HepG2 (cell line): ENCODE results near the gene UBAP2. TPM values are rescaled to one million over a fixed set of nuclear protein-coding genes. Genes with fewer than 3 reads are reported as not detected.
A peak's percentile ranks its signal among the peaks of the same experiment; 100 is the strongest.

ENCODE experiments used
- ATRX ChIP-seq: sonication (generic); formaldehyde crosslinking; IDR thresholded peaks from 2 replicates; pipeline ENCODE4 v1.4.0; 2020; ENCODE audit warnings: missing genetic modification reagents, borderline replicate concordance
- EEA1 ChIP-seq: sonication (generic); formaldehyde crosslinking; IDR thresholded peaks from 2 replicates; pipeline ENCODE4 v1.5.1; 2020; ENCODE audit warnings: mild to moderate bottlenecking, missing genetic modification reagents, borderline replicate concordance
- ESRRA ChIP-seq: sonication (generic); formaldehyde crosslinking; IDR thresholded peaks from 2 replicates; pipeline ENCODE4 v1.5.1; 2020; ENCODE audit warnings: mild to moderate bottlenecking, low read depth, missing genetic modification reagents
- NFIB ChIP-seq: sonication (generic); formaldehyde crosslinking; IDR thresholded peaks from 2 replicates; pipeline ENCODE4 v1.9.0; 2021; ENCODE audit warnings: missing genetic modification reagents, mild to moderate bottlenecking, borderline replicate concordance
- NONO ChIP-seq, 2 experiments: fragments of 450-650 bp in 1 of 2; sonication (generic) in 1 of 2; formaldehyde crosslinking in 1 of 2; IDR thresholded peaks in 1 of 2; conservative IDR thresholded peaks in 1 of 2; 2 replicates each; pipeline versions ENCODE4 v1.6.1 to v1.8.0; 2017 to 2022; ENCODE audit warnings: mild to moderate bottlenecking in 1 of 2, missing genetic modification reagents in 1 of 2, moderate library complexity in 1 of 2
- SMYD3 ChIP-seq: sonication (generic); formaldehyde crosslinking; IDR thresholded peaks from 2 replicates; pipeline ENCODE4 v1.8.1; 2023; ENCODE audit warnings: mild to moderate bottlenecking, missing genetic modification reagents
- polyA plus RNA-seq, 8 experiments: library from polyadenylated mRNA; depleted of rRNA in 3 of 8; stranded (reverse) in 7 of 8; unstranded in 1 of 8; fragments of >200 nt; fragmentation: Illumina TruSeq in 4 of 8; extraction: Trizol in 4 of 8; gene quantifications; 2 replicates each; pipeline versions ENCODE4 v1.2.1 to v1.2.3, GENCODE V29; 2011 to 2016; ENCODE audit warnings: low read depth in 4 of 8, missing spikeins in 1 of 8, mixed read lengths in 1 of 8; ENCODE audit not compliant: insufficient read depth in 1 of 8
- total RNA-seq, 5 experiments: library from RNA; depleted of rRNA; stranded (reverse); fragments of >200 nt; fragmentation: Illumina TruSeq; extraction: Trizol; gene quantifications; 2 replicates each; pipeline ENCODE4 v1.2.3, GENCODE V29; 2016; ENCODE audit warnings: low read depth in 1 of 5
- TF ChIP-seq, protein P1 (sequence below): sonication (generic); formaldehyde crosslinking; IDR thresholded peaks from 2 replicates; pipeline ENCODE4 v1.4.0; 2020; ENCODE audit warnings: missing genetic modification reagents, borderline replicate concordance
- TF ChIP-seq, protein P2 (sequence below): sonication (generic); formaldehyde crosslinking; IDR thresholded peaks from 2 replicates; pipeline ENCODE4 v1.4.0; 2020; ENCODE audit warnings: missing genetic modification reagents, borderline replicate concordance
- TF ChIP-seq, protein P3 (sequence below): IDR thresholded peaks from 2 replicates; pipeline ENCODE4 v1.6.1; 2016; ENCODE audit warnings: mild to moderate bottlenecking, missing biosample characterization, missing genetic modification reagents
- TF ChIP-seq, protein P4 (sequence below): sonication (generic); formaldehyde crosslinking; IDR thresholded peaks from 2 replicates; pipeline ENCODE4 v1.9.0; 2021; ENCODE audit warnings: missing genetic modification reagents, mild to moderate bottlenecking, borderline replicate concordance
- TF ChIP-seq, protein P5 (sequence below): IDR thresholded peaks from 2 replicates; pipeline ENCODE4 v1.6.1; 2018; ENCODE audit warnings: missing genetic modification reagents
- TF ChIP-seq, protein P6 (sequence below): sonication (generic); formaldehyde crosslinking; IDR thresholded peaks from 2 replicates; pipeline ENCODE4 v1.8.0; 2022; ENCODE audit warnings: low read depth, missing genetic modification reagents

The UBAP2 gene
- total and polyA plus RNA-seq, 2 of the 13 experiments (the other 11 are each of a cell fraction or from before 2014, with no cell fraction given): 19.0 to 22.0 TPM

DNA sequence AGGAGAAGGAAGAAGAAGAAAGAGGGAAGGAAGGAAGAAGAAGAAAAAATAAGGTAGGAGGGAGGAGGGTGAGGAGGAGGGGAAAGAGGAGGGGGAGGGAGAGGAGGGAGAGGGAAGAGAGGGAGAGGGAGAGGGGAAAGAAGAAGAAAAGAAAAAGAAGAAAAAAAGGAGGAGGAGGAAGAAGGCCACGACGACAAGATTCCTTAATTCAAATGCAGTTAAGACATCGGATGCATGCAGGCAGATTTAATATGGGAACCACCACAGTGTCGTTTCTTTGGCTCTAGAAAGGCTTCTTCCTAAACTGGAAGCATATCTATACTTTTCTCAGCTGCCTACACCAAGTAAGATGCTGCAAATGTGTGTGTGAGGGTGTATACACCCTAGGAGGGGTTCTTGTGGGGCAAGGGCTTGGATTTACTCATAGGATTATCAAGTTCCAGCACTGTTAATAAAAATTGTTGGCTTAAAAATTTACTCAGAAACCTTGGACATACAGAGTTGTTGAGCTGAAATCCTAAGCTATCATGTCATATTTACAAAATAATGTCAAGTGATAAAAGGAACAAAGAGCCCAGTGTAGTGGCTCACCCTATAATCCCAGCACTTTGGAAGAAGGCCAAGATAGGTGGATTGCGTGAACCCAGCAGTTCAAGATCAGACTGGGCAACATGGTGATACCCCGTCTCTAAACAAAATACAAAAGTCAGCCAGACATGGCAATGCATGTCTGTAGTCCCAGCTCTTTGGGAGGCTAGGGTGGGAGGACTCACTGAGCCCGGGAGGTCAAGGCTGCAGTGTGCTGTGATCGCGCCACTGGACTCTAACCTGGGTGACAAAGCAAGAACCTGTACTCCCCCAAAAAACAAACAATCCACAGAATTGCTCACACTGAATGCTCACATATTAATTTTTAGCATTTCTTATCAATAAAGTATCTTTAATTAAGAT is 108.5 kb downstream of the UBAP2 start (continued):
- TF ChIP-seq, protein P1, sequence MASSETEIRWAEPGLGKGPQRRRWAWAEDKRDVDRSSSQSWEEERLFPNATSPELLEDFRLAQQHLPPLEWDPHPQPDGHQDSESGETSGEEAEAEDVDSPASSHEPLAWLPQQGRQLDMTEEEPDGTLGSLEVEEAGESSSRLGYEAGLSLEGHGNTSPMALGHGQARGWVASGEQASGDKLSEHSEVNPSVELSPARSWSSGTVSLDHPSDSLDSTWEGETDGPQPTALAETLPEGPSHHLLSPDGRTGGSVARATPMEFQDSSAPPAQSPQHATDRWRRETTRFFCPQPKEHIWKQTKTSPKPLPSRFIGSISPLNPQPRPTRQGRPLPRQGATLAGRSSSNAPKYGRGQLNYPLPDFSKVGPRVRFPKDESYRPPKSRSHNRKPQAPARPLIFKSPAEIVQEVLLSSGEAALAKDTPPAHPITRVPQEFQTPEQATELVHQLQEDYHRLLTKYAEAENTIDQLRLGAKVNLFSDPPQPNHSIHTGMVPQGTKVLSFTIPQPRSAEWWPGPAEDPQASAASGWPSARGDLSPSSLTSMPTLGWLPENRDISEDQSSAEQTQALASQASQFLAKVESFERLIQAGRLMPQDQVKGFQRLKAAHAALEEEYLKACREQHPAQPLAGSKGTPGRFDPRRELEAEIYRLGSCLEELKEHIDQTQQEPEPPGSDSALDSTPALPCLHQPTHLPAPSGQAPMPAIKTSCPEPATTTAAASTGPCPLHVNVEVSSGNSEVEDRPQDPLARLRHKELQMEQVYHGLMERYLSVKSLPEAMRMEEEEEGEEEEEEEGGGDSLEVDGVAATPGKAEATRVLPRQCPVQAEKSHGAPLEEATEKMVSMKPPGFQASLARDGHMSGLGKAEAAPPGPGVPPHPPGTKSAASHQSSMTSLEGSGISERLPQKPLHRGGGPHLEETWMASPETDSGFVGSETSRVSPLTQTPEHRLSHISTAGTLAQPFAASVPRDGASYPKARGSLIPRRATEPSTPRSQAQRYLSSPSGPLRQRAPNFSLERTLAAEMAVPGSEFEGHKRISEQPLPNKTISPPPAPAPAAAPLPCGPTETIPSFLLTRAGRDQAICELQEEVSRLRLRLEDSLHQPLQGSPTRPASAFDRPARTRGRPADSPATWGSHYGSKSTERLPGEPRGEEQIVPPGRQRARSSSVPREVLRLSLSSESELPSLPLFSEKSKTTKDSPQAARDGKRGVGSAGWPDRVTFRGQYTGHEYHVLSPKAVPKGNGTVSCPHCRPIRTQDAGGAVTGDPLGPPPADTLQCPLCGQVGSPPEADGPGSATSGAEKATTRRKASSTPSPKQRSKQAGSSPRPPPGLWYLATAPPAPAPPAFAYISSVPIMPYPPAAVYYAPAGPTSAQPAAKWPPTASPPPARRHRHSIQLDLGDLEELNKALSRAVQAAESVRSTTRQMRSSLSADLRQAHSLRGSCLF (CRISPR knock-in tag): no peak
- peak; percentile 78; the same call in 1 of the 2 replicates for TF ChIP-seq SMYD3 (CRISPR knock-in tag)
- TF ChIP-seq, protein P2, sequence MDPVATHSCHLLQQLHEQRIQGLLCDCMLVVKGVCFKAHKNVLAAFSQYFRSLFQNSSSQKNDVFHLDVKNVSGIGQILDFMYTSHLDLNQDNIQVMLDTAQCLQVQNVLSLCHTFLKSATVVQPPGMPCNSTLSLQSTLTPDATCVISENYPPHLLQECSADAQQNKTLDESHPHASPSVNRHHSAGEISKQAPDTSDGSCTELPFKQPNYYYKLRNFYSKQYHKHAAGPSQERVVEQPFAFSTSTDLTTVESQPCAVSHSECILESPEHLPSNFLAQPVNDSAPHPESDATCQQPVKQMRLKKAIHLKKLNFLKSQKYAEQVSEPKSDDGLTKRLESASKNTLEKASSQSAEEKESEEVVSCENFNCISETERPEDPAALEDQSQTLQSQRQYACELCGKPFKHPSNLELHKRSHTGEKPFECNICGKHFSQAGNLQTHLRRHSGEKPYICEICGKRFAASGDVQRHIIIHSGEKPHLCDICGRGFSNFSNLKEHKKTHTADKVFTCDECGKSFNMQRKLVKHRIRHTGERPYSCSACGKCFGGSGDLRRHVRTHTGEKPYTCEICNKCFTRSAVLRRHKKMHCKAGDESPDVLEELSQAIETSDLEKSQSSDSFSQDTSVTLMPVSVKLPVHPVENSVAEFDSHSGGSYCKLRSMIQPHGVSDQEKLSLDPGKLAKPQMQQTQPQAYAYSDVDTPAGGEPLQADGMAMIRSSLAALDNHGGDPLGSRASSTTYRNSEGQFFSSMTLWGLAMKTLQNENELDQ (CRISPR knock-in tag): no peak
- no peak for TF ChIP-seq ATRX
- no peak for TF ChIP-seq EEA1 (CRISPR knock-in tag)
- no peak for TF ChIP-seq NFIB
- TF ChIP-seq, protein P3, sequence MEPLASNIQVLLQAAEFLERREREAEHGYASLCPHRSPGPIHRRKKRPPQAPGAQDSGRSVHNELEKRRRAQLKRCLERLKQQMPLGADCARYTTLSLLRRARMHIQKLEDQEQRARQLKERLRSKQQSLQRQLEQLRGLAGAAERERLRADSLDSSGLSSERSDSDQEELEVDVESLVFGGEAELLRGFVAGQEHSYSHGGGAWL (CRISPR knock-in tag): no peak
- TF ChIP-seq, protein P4, sequence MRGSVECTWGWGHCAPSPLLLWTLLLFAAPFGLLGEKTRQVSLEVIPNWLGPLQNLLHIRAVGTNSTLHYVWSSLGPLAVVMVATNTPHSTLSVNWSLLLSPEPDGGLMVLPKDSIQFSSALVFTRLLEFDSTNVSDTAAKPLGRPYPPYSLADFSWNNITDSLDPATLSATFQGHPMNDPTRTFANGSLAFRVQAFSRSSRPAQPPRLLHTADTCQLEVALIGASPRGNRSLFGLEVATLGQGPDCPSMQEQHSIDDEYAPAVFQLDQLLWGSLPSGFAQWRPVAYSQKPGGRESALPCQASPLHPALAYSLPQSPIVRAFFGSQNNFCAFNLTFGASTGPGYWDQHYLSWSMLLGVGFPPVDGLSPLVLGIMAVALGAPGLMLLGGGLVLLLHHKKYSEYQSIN (CRISPR knock-in tag): no peak
- TF ChIP-seq, protein P5, sequence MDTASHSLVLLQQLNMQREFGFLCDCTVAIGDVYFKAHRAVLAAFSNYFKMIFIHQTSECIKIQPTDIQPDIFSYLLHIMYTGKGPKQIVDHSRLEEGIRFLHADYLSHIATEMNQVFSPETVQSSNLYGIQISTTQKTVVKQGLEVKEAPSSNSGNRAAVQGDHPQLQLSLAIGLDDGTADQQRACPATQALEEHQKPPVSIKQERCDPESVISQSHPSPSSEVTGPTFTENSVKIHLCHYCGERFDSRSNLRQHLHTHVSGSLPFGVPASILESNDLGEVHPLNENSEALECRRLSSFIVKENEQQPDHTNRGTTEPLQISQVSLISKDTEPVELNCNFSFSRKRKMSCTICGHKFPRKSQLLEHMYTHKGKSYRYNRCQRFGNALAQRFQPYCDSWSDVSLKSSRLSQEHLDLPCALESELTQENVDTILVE (CRISPR knock-in tag): peak; percentile 85; the same call in 1 of the 2 replicates
- no peak for TF ChIP-seq NONO (IDR thresholded peaks at IDR 0.05)
- peak; percentile 84 for TF ChIP-seq NONO (CRISPR knock-in tag; conservative IDR thresholded peaks at IDR 0.05)
- TF ChIP-seq ESRRA (CRISPR knock-in tag): no peak
- TF ChIP-seq, protein P6, sequence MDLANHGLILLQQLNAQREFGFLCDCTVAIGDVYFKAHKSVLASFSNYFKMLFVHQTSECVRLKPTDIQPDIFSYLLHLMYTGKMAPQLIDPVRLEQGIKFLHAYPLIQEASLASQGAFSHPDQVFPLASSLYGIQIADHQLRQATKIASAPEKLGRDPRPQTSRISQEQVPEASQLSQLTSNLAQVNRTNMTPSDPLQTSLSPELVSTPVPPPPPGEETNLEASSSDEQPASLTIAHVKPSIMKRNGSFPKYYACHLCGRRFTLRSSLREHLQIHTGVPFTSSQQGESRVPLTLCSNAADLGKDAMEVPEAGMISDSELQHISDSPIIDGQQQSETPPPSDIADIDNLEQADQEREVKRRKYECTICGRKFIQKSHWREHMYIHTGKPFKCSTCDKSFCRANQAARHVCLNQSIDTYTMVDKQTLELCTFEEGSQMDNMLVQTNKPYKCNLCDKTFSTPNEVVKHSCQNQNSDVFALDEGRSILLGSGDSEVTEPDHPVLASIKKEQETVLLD (CRISPR knock-in tag): 0 out of 2 replicates have a peak, but pooled peaks have one; percentile 33
